HTERT RPE-1 (cell line): ENCODE results near the gene CMTM4.
"Not testable (repeated sequence)": the region's sequence is repeated elsewhere in the genome, so short reads cannot be mapped to it uniquely, and the experiment has no call there.

Experiments used
- in situ Hi-C: fragments of 300-500 bp; cut with MboI; formaldehyde crosslinking; loops from 4 replicates; pipeline ENCODE4 v1.14.3; 2020; ENCODE audit warnings: low sequenced_read_pairs

CMTM4 gene

DNA sequence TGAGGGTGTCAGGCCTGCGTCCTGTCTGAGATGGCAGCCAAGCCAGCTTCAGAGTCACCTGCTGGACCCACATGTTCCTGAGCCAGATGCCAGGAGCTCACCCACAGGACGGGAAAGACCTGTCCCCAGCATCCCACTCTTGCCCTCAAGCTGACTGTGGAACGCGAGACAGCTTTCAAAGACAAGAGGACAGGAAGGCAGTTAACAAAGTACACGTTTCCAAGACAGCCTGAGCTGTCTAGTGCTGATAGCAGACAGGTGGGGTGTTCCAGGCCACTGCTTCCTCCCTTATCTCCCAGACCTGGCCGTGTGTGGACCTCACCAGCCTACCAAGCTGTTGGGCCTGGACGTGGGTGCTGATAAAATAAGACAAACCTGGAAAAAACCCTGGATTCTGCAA, 78.8 kb downstream of the CMTM4 start:
- in situ Hi-C loops: no loop called here

DNA sequence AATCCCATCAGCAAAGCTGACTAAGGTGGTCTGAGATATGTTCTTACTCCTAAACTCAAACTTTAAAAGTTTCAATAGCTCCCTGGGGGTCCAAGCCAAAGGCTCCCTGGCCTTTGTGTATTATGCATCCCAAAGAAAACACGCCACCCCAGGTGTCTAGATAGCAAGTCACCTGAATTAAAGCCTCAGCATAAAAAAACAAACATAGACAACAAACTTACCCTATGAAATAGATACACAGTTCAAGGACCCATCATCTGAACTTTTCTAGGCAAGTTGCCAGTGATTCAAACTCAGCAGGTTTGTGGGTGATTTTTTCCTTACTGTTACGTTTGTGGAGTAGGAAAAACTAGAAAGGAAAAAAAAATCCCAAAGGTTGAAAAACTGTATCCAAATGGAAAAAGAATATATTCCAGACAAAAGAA, 79.5 kb downstream of the CMTM4 start:
- in situ Hi-C loops: no loop called here

DNA sequence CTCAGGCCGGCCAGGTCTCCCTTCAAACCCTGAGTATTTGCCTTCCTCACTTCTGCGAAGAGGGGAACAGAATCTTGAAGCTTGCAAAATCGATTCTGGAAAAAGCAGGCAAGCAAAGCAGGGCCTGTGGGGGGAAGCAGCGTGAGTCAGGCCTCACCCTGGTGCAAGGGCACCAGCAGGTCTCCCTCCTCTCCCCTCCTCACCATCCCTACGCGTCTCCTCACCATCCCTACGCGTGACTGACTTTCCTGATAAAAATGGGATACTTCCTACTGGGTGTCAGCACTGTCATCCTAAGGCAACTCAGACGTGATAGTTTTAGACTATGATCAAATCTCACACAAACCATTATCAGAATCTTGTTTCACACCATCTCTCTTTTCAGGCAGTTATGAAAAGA, 80.0 kb downstream of the CMTM4 start:
- in situ Hi-C loops: no loop called here

DNA sequence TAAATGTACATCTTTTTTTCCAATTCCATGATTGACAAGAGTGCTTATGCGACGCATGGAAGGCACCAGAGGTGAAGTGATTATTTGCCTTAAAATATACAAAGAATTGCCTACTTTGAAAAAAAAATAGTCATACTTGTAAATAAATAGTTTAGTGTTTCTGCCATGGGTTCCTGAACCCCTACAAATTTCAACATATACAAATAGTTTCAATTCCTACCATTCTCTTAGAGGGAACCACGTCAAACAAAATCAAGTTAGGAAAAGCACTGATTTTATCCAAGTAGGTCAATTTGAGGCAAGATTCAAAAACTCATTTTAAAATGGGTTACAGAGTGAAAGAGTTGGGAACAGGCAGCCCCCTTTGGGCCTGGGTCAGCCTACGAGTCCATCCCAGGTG, 80.4 kb downstream of the CMTM4 start:
- in situ Hi-C loops: no loop called here

DNA sequence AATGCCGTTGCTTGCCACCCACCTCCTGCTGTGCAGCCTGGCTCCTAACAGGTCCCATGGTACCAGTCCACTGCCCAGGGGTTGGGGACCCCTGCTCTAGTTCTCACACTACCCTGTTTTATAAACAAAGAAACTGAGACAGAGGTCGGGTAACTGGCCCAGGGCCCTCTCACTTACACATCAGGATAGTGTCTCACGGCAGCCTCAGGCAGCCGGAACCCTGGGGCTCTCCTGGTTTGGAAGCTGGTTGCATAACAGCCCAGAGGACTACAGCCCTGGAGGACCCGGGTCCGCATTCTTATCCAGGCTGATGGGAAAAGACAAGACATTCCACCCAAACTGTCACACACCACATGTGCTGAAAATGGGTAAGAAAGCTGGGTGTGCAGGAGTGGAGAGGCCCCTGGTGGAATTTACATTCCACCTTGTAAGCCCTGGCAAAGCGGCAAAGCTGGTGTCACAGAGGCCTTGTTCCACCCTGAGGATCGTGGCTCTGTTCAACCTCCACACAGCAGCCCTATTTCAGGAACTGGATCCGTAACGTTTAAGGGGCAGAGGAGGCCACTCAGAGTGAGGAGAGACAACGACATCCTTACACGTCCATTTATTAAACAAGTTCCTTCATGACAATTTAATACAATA, 82.3 kb downstream of the CMTM4 start:
- in situ Hi-C loops: no loop called here

DNA sequence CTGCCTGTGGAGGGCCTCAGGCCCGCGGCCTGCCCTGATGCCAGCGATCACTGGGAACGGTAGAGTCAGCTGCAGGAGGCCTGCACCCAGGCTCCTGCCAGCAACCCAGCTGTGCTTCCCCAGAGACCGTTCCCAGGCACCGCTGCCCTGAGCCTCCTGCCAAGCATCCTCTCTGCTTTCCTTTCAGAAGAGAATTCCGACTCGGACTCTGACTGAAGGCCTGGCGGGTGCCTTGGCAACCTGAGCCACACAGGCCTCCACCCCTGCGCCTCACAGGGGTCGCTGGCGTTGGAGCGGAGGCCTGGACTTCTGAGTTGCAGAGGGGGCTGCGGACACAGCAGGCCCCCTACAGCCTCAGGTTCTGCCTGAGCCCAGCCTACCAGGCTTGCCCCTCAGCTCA, 84.1 kb downstream of the CMTM4 start:
- in situ Hi-C loops: no loop called here

DNA sequence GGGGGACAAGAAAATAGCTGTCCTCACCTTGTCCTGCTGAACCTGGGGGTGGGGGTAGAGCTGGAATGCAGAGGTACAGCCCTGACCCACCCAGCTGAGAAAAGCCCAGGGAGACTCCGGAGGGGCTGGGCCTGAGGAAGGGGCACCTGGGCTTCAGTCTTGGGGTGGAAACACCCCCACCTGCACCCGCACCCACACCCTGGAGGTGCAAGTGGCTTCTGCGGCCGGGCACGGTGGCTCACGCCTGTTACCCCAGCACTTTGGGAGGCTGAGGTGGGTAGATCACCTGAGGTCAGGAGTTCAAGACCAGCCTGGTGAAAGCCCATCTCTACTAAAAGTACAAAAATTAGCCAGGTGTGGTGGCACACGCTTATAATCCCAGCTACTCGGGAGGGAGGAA, 84.6 kb downstream of the CMTM4 start:
- in situ Hi-C loops: not testable (repeated sequence)

DNA sequence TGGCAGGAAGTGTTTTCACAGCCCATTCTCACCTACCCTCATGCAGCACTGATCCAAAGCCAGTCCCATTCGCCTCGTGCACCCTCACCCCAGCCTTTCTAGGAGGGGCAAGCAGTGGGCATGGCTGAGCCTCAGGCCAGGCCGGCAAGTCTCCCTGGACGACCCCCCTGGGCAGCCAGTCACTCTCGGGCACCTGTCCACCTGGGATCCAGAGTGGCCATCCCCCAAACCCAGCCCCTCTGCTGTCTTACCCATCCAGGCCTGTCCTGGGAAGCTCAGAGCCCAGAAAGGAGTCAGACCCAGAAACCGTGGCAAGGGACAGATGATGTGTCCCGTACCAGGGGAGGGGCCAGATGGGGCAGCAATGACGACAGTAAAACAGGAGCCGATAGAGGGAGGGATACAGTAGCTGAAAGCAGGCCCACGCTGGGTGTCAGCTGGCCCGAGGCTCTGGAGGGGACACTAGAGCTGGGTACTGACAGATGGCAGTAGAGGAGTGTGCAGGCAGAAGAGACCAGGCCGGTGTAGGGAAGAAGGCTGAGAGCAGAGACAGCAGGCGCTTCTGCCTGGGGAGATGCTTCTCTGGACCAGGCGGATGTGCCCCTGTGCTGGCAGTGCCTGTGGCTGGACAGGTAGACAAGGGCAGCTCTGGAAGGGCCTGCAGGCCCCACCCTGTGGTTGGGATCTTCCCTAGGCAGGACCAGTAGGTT, 86.3 kb downstream of the CMTM4 start:
- in situ Hi-C loops: no loop called here

DNA sequence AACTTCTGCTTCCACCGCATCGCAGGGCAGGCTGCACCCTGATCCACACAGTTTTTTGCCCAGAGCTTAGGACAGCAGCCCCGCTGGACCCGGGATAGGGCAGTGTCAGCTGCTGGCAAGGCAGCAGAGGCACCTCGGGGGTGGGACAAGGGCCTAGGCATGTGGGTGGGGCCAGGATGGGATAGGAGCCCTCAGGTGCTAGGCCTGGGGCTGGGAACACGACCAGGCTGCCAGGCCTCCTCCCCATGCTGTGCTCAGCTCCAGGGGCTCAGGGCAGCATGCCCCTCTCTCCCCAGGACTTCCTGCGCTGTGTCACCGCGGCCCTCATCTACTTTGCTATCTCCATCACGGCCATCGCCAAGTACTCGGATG, 87.4 kb downstream of the CMTM4 start:
- in situ Hi-C loops: no loop called here

DNA sequence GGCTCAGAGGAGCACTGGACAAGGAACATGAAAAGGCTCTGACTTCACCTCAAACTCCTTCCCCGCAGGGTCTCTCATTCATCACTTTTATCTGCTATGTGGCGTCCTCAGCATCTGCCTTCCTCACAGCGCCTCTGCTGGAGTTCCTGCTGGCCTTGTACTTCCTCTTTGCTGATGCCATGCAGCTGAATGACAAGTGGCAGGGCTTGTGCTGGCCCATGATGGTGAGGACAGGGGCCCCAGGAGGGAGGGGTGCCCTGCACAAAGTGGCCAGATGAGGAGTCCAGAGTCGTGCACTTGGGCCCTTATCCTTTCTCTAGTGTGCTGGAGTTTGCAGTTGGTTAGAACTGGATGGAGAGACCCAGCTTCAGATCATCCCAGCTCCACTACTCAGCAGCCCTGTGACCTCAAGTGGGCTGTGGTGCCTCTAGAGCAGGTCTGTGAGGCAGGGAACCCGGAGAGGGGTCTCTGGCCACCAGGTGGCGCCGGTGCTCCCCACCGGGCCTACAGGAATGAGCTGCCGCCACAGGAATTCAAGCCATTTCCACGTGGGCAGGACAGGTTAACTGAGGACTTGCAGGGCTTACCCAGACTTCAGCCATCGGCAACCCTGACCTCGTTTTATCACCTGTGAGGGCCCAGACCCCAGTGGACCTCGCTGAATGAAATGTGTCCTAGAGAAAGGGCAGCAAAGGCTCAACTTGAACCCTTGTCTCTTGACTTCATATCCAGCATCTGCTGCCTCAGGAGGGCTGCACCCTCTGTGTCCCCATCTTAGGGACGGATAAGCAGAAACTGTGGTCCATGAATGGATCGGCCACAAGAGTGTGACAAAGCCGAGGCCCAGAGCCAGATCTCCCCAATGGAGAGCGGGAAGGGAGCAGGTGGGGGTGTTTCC, 88.1 kb downstream of the CMTM4 start:
- in situ Hi-C loops: no loop called here

DNA sequence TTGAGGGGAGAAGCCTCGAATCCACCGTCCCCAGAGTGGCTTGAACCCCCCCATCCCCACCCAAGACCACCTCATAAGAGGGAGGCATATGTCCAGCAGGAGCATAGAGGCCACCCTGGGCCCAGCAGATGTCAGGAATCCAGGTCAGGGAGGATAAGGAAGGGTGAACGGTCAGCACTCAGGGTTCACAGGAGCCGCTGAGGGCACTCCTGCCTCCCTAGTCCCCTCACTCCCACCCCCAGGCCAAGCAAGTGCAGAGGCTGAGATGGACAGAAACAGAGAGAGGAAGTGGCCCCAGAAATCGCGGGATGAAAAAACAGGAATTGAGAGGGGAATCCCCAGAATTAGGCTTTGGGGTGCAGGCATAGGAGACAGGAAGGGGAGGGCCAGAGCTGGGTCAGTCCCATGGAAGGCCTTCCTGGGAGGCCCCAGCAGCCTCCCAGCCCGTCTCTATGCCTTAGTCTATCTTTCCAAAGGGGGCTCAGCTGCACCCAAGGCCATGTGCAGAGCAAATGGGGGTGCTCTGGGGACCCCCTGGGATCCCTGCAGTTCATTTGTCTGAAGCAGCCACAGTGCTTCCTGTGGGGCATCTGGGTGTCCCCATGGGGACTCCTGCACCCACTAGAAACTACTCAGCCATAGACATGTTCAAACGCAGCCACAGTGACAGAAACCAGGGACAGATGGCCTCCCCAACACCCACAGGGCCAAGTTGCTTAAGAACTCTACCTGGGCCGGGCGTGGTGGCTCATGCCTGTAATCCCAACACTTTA, 90.4 kb downstream of the CMTM4 start:
- in situ Hi-C loops: no loop called here

DNA sequence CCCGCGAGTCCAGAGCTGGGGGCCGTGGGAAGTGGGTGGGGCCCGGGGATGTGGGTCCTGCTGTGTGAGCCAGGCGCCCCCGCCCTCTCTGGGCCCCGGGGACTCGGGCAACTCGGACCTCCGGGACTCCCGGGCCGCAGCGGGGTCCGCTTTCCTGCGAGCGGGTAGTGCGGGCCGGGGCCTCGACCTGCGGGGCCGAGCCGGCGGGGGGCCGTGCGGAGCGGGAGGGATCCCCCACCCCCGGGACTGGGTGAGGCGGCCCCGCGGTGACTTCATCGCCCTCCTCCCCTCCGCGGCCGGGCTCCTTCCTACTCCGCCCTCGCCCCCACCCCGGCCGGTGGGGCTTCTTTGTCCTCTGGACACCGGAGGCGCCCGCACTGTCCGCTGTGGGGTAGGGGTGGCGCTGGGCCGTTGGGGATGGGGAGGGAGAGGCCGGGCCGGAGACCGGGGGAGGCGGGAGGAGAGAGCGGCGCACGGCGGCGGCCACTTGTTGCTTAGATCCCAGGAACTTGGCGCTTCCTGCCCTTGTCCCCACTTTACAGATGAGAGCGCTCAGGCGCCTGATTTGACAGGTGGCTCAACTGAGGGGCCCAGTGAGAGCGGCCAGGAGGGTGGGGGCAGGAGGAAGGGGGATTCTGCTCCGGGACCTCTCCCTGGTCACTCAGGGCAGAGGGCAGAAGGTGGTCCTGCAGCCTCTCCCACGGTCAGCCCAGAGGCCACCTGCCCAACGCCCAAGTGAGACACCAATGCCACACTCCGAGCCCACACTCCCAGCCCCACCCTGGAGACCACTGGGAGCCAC, 91.2 kb downstream of the CMTM4 start:
- in situ Hi-C loops: no loop called here

DNA sequence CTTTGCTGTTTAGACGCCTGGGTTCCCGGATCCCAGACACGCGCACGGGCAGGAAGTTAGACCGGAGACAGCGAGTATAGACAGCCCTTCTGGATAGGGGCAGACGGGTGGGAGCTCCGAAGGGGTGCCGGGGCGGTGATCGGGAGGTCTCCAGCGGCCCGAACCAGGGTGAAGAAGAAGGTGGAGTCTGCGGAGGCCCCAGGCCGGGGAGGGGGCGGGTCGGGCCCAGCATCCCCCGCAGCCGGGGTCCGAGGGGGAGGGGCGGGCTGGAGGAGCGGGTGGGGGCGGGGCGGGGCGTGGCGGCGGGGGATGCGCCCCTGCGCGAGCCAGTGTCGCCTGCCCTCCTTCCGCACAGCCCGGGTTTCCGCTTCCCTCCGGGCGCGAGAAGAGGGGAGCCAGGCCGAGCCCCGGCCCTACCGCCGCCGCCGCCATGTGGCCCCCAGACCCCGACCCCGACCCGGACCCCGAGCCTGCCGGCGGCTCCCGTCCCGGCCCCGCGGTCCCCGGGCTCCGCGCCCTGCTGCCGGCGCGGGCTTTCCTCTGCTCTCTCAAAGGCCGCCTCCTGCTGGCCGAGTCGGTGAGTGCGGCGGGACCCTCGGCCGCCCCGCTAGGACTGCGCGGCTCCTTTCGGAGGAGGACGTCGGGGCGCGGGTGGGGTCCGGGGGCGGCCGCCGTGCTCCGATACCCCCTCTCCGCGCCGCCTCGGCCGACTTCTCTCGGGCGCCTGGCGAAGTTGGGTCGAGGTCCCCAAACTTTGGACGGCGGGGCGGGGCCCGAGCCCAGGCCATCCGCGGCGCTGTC, 92.0 kb downstream of the CMTM4 start, which contains the start of gene CMTM3:
CMTM3 (plus strand) TSS at position 329 of the 801 bp plus-strand sequence; CDS start at position 431, 102 bp downstream.
- in situ Hi-C loops: no loop called here

DNA sequence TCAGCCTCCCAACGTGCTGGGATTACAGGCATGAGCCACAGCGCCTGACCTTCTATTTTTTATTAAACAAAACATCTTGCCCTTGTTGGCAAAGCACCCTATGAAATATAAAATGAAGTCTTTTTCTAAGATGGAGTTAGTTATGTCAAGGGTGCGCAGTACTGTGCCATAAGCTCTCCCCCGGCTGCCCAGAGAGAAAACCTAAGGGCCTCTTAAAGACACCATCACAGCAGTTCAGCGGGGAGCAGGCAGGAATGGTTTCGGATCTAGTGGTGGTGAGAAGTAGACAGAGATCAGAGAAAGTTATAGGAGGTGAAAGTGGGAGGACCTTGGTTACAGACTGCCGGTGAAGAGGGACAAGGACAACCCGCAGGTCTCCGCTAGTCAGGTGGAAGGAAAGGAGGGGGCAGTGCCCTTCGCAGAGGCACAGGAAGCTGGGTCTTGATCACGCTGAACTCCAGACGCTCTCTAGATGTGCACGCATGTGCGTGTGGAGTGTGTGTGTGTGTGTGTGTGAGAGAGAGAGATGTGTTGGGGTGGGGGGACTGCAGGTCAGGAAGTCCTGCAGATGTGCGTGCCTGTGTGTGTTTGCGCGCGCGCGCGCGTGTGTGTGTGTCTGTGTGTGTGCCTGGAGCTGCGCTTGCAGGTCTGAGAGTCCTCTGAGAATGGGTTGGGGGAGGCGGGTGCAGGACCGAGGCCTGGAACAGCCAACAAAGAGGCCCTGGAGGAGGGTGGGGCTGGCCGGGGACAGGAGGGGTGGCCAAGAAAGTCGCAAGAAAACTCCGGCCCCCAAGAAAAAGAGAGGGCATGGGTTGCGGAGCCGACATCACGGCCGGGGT, 92.8 kb downstream of the CMTM4 start:
- in situ Hi-C loops: no loop called here

DNA sequence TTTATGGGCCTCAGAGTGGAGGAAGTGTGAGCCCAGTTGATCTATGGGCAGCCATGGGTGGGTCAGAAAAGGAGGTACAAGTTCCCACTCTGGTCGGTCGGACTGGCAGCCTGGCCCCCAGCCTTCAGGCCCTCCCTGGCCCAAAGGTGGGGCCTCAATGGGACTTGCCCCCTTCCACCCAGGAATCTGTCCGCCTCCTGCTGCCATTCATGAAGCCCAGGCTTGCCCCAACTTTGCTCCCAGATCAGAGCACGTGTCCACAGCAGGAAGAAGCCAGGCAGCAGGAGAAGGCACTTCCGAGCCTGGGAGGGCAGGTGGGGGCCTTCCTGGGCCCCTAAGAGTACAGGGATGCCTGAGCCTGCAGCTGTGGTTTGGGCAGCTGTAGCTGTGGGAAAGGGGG, 95.1 kb downstream of the CMTM4 start:
- in situ Hi-C loops: no loop called here

DNA sequence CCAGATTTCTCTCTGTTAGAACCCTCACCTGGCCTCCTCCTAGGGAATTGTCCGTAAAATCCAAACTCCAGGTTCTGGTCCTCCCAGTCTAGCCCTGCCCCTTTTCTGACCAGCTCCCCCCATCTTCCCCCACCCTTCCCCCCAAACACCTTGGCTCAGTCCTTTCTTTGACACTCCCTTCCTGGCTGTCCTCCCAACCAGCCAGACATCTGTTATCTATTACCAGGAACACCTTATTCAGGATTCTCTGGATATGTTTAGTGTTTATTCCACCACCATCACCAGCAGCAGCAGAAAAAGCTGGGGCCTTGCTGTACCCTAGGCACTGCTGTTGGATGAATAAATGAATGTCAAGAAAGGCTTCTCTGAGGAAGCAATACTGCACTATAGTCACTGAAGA, 96.1 kb downstream of the CMTM4 start:
- in situ Hi-C loops: no loop called here

DNA sequence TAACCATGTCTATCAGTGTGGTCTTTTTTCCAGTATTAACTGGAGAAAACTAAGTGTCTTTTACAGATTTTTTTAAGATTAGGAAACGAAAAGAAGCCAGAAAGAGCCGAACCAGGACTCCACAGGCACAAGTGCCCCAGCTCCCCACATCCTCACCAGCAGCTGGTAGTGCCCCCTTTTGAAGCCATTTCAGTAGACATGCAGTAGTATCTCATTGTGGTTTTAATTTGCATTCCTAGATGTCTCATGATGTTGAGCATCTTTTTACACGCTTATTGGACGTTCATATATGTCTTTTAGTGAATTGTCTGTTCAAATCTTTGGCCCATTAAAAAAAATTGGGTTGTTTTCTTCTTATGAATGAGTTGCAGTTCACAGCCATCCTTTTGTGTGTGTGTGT, 96.8 kb downstream of the CMTM4 start:
- in situ Hi-C loops: no loop called here

DNA sequence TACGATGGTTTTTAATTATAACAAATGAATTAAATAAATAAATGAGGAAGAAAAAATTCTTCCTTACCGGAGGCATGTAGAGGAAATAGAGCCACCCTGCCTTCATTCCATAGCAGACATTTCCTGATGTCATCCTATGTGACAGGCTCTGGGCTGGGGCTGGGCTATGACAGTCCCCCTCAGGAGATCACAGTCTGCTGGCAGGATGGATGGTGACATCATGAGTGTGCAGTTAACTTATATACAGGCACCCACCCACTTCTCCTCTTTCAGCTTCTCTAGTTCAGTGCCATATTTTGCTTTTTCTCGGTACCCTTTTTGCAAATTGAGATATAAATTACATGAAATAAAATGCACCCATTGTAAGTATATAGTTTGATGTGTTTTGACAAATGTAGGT, 98.4 kb downstream of the CMTM4 start:
- in situ Hi-C loops: no loop called here
